VCaP (cell line): Measurements from ENCODE around the gene APH1B.

Source experiments
- H3K27ac ChIP-seq: fragments of 450-650 bp; 2 replicates; pipeline ENCODE4 v1.5.1; 2017
- CTCF ChIP-seq: fragments of 450-650 bp; conservative IDR thresholded peaks from 2 replicates; pipeline ENCODE4 v1.5.1; 2017; ENCODE audit warnings: mild to moderate bottlenecking, moderate library complexity

Gene APH1B

GRCh38 chr15:63243776-63244175 is 33.6 kb upstream of the APH1B start:
- H3K27ac ChIP-seq = no peak overlapping the region
- TF ChIP-seq CTCF = no peak

GRCh38 chr15:63244399-63244798 is 33.0 kb upstream of the APH1B start:
- H3K27ac ChIP-seq = no peak overlapping the region
- no peak for TF ChIP-seq CTCF

- TF ChIP-seq CTCF = no peak
Measured at GRCh38 chr15:63244976-63245645, 32.3 kb upstream of the APH1B start.

GRCh38 chr15:63246691-63247469 is 30.5 kb upstream of the APH1B start:
- H3K27ac ChIP-seq = no peak overlapping the region
- TF ChIP-seq CTCF = no peak

More at GRCh38 chr15:63244976-63245645, 32.3 kb upstream of the APH1B start:
- no peak overlapping the region for H3K27ac ChIP-seq

GRCh38 chr15:63250312-63250965 is 27.0 kb upstream of the APH1B start:
- no peak overlapping the region for H3K27ac ChIP-seq
- no peak for TF ChIP-seq CTCF

- no peak for TF ChIP-seq CTCF
Measured at GRCh38 chr15:63251701-63252100, 25.7 kb upstream of the APH1B start.

GRCh38 chr15:63252292-63252691 is 25.1 kb upstream of the APH1B start:
- no peak overlapping the region for H3K27ac ChIP-seq
- no peak for TF ChIP-seq CTCF

More at GRCh38 chr15:63251701-63252100, 25.7 kb upstream of the APH1B start:
- no peak overlapping the region for H3K27ac ChIP-seq
